HCT116 (cell line): Measurements from ENCODE around the gene ARHGEF35. TPM values are rescaled to one million over a fixed set of nuclear protein-coding genes. Genes with fewer than 3 reads are reported as not detected.

Experiments used
- ATAC-seq: fragments of 200-7000 bp; cut with Tn5 transposase; 2 replicates; pipeline ENCODE4 v1.9.1; 2020; ENCODE audit warnings: mild to moderate bottlenecking, moderate library complexity
- BruUV-seq: library from RNA; stranded (reverse); fragments of 400-500 nt; replicated peaks from 2 replicates; lab custom pipeline; 2021; lab: Mats Ljungman, UMichigan
- CTCF ChIA-PET: fragments of 300-600 bp; sonication (Branson Sonifier 250); formaldehyde crosslinking; loops from one replicate; lab custom pipeline; 2021; ENCODE audit warnings: antibody characterized with exemption; lab: Charles Lee
- POLR2A ChIA-PET: fragments of 300-600, 350-600 bp; sonication (Branson Sonifier 250); formaldehyde crosslinking; loops from one replicate; lab custom pipeline; 2021; ENCODE audit warnings: antibody characterized with exemption; lab: Charles Lee
- RAD21 ChIA-PET, 2 experiments: fragments of 300-600 bp; sonication (Branson Sonifier 250); formaldehyde crosslinking; loops; one replicate each; lab custom pipeline; 2023; ENCODE audit warnings: low total read pairs in 2 of 2; ENCODE audit not compliant: uncharacterized antibody in 2 of 2, unreplicated experiment in 2 of 2, low non-redundant PET in 1 of 2; lab: Charles Lee
- DNase-seq: peaks from one replicate; pipeline ENCODE4 v3.0.0-alpha.2; 2010; ENCODE audit warnings: low read depth, low spot score
- H2AFZ ChIP-seq: fragments of 200-600 bp; shearing (Covaris generic), sonication (generic); 2 replicates; pipeline ENCODE4 v1.6.1; 2017; ENCODE audit warnings: low read depth, mixed run types, mixed read lengths, antibody characterized with exemption, low read length; ENCODE audit not compliant: poor library complexity, severe bottlenecking
- H3K27ac ChIP-seq: 2 replicates; pipeline ENCODE4 v1.5.1; 2012; ENCODE audit warnings: low read depth, low read length
- H3K27me3 ChIP-seq: fragments of 200-600 bp; sonication (generic); 2 replicates; pipeline ENCODE4 v1.6.1; 2016; ENCODE audit warnings: mixed run types, low read length, mixed read lengths; ENCODE audit not compliant: insufficient read depth
- H3K36me3 ChIP-seq, 2 experiments: fragments of 200-500 bp in 1 of 2; fragments of 200-600 bp in 1 of 2; sonication (Bioruptor generic) in 1 of 2; sonication (generic) in 1 of 2; 2 replicates each; pipeline versions ENCODE4 v1.5.1 to v1.6.1; 2014 to 2016; ENCODE audit warnings: low read length in 2 of 2, inconsistent platforms in 1 of 2, mixed read lengths in 1 of 2, mixed run types in 1 of 2; ENCODE audit not compliant: insufficient read depth in 2 of 2, control insufficient read depth in 1 of 2
- H3K4me1 ChIP-seq, 2 experiments: fragments of 200-600 bp in 1 of 2; sonication (generic) in 1 of 2; 2 replicates each; pipeline versions ENCODE4 v1.5.1 to v1.6.1; 2012 to 2017; ENCODE audit warnings: low read length in 2 of 2, inconsistent platforms in 1 of 2, mild to moderate bottlenecking in 1 of 2, mixed read lengths in 1 of 2, mixed run types in 1 of 2, moderate library complexity in 1 of 2; ENCODE audit not compliant: insufficient read depth in 2 of 2, control insufficient read depth in 1 of 2
- H3K4me2 ChIP-seq: fragments of 200-600 bp; sonication (generic); 2 replicates; pipeline ENCODE4 v1.6.1; 2017; ENCODE audit warnings: mixed run types, low read length, mixed read lengths
- H3K4me3 ChIP-seq, 2 experiments: fragments of 200-600 bp in 1 of 2; sonication (generic) in 1 of 2; replicated peaks in 1 of 2; 2 replicates each; pipeline ENCODE4 v1.5.1; 2011 to 2016; ENCODE audit warnings: low read length in 2 of 2, control low read depth in 1 of 2, low read depth in 1 of 2, mild to moderate bottlenecking in 1 of 2, mixed read lengths in 1 of 2, mixed run types in 1 of 2
- H3K79me2 ChIP-seq: fragments of 200-600 bp; sonication (generic); 2 replicates; pipeline ENCODE4 v1.6.1; 2017; ENCODE audit warnings: mild to moderate bottlenecking, mixed run types, low read length, moderate library complexity, mixed read lengths; ENCODE audit not compliant: insufficient read depth
- H3K9ac ChIP-seq: fragments of 200-600 bp; sonication (generic); 2 replicates; pipeline ENCODE4 v1.6.1; 2016; ENCODE audit warnings: low read length, mixed read lengths
- H3K9me2 ChIP-seq: fragments of 200-600 bp; sonication (generic), shearing (Covaris generic); 2 replicates; pipeline ENCODE4 v1.6.1; 2017; ENCODE audit warnings: mixed run types, mild to moderate bottlenecking, moderate library complexity; ENCODE audit not compliant: insufficient read depth
- H3K9me3 ChIP-seq, 2 experiments: fragments of 200-500 bp in 1 of 2; fragments of 200-600 bp in 1 of 2; sonication (Bioruptor generic) in 1 of 2; sonication (generic) in 1 of 2; 2 replicates each; pipeline ENCODE4 v1.6.1; 2014 to 2017; ENCODE audit warnings: low read length in 2 of 2, mixed read lengths in 2 of 2, inconsistent platforms in 1 of 2, low read depth in 1 of 2, mild to moderate bottlenecking in 1 of 2, mixed run types in 1 of 2, moderate library complexity in 1 of 2; ENCODE audit not compliant: control insufficient read depth in 1 of 2, insufficient read depth in 1 of 2
- H4K20me1 ChIP-seq: fragments of 200-600 bp; sonication (generic), shearing (Covaris generic); 2 replicates; pipeline ENCODE4 v1.6.1; 2017; ENCODE audit warnings: mixed run types, mild to moderate bottlenecking, moderate library complexity; ENCODE audit not compliant: insufficient read depth
- CBX3 ChIP-seq: IDR thresholded peaks from 2 replicates; pipeline ENCODE4 v1.6.1; 2012; ENCODE audit warnings: low read depth
- CEBPB ChIP-seq: IDR thresholded peaks from 2 replicates; pipeline ENCODE4 v1.6.1; 2012; ENCODE audit warnings: low read depth
- FOSL1 ChIP-seq: IDR thresholded peaks from 2 replicates; pipeline ENCODE4 v1.6.1; 2012; ENCODE audit warnings: low read depth
- REST ChIP-seq: IDR thresholded peaks from 2 replicates; pipeline ENCODE4 v1.6.1; 2012; ENCODE audit warnings: low read depth
- SIN3A ChIP-seq: IDR thresholded peaks from 2 replicates; pipeline ENCODE4 v1.6.1; 2012; ENCODE audit warnings: low read depth
- SP1 ChIP-seq: IDR thresholded peaks from 2 replicates; pipeline ENCODE4 v1.6.1; 2012; ENCODE audit warnings: low read depth
- YY1 ChIP-seq: IDR thresholded peaks from 2 replicates; pipeline ENCODE4 v1.6.1; 2011; ENCODE audit warnings: low read length, low read depth, moderate library complexity, mild to moderate bottlenecking; ENCODE audit not compliant: insufficient replicate concordance; ENCODE audit errors: extremely low read depth
- intact Hi-C: fragments of 100-400 bp; cut with micrococcal nuclease; formaldehyde crosslinking; loops from 2 replicates; pipeline ENCODE4 v1.10.0; 2022
- total RNA-seq: library from RNA; stranded (reverse); gene quantifications from one replicate; pipeline ENCODE4 v1.2.1, GENCODE V29; 2021; ENCODE audit not compliant: unreplicated experiment

Gene ARHGEF35
- total RNA-seq, 1 experiment from 2014 or later, result 17.4 TPM

GRCh38 chr7:144148224-144148827, 47.3 kb downstream of the ARHGEF35 start:
- no peak for ATAC-seq
- Histone ChIP-seq H3K27me3 (no peaks in the 10 kb centered on the region), H4K20me1 (no peaks in the 10 kb centered on the region), H3K4me3 (no peak overlapping the region), H2AFZ (no peak overlapping the region)
- no peak for TF ChIP-seq REST
- TF ChIP-seq CBX3, result peak; percentile 90; the same call in 1 of the 2 replicates
- TF ChIP-seq SP1, result no peak
- TF ChIP-seq CEBPB, result no peak
- TF ChIP-seq FOSL1, result 0 out of 2 replicates have a peak, but pooled peaks have one; percentile 7
- no peak for TF ChIP-seq YY1
- TF ChIP-seq SIN3A, result no peak
- TF ChIP-seq, all 23 proteins: peak for 2
- no peaks in the 10 kb centered on the region for H3K9me2 ChIP-seq
- no TSS peak for BruUV-seq
- H3K9me3 ChIP-seq, result peaks cover 3 to 9% of the 10 kb centered on the region in 2 experiments; a peak in 3 of 4 replicates
- intact Hi-C loops, result no loop called here
- H3K36me3 ChIP-seq, result no peaks in the 10 kb centered on the region
- ChIA-PET RAD21 (no interaction called here), POLR2A (no interaction called here), CTCF (no interaction called here)
- H3K4me2 ChIP-seq, result no peak overlapping the region
- no peaks in the 10 kb centered on the region for H3K4me1 ChIP-seq
- DNase-seq, result no peak
- H3K79me2 ChIP-seq, result no peaks in the 10 kb centered on the region
- H3K27ac ChIP-seq, result no peak overlapping the region
- no peak overlapping the region for H3K9ac ChIP-seq
